Mesenteric fat pad (tissue), 1 donor: ENCODE measurements around the gene EPHB3. TPM values are rescaled to one million over a fixed set of nuclear protein-coding genes. Genes with fewer than 3 reads are reported as not detected.
"Not testable (repeated sequence)": the region's sequence is repeated elsewhere in the genome, so short reads cannot be mapped to it uniquely, and the experiment has no call there.

Experiments used
- DNase-seq: peaks from one replicate; pipeline ENCODE4 v3.0.0-alpha.2; 2020; ENCODE audit warnings: low spot score
- total RNA-seq: library from RNA; stranded (reverse); fragmentation: NEBNext Ultra II Directional; extraction: Animal tissue kit (Norgen Biotek cat#: 25700); gene quantifications from one replicate; pipeline ENCODE4 v1.2.1, GENCODE V29; 2021
- donor health status: DM: yes; HTN: yes; CAD: no.

The EPHB3 gene
- total RNA-seq, 1 donor from 2014 or later, result 1.6 TPM

DNA sequence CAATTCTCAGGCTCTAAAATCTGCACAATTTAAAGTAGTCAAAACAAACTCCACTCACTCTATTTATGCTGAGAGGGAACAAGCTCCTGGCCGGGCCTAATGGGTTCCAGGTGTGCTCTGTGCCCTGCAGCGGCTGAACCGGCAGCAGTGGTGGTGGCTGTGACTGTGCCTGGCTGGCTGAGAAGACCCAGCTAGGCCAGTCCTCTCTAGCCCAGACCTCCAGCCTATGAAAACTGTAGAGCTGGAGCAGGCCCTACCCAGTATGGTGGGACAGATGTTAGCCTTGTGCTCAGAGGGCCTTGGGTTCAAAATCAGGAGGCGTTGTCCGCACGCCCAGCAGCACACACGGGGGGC lies 37.0 kb downstream of the EPHB3 start:
- DNase-seq, result no peak

DNA sequence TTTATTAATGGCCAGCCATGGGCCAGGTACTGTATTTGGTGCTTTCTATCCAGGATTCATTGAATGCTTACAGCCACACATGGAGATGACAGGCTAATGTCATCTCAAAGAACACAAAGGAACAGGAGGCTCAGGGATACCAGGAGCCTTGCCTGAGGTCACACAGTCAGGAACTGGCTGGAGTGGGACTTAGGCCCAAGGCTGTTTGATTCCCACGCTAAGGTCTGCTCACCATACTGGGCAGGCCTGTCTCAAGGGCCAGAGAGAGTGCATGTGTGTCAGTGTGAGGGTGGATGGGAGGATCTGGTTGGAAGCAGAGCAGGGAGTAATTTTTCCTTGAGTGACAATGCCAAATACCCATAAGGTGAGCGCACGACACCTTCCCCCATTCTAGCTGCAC lies 37.6 kb downstream of the EPHB3 start:
- DNase-seq, result no peak

DNA sequence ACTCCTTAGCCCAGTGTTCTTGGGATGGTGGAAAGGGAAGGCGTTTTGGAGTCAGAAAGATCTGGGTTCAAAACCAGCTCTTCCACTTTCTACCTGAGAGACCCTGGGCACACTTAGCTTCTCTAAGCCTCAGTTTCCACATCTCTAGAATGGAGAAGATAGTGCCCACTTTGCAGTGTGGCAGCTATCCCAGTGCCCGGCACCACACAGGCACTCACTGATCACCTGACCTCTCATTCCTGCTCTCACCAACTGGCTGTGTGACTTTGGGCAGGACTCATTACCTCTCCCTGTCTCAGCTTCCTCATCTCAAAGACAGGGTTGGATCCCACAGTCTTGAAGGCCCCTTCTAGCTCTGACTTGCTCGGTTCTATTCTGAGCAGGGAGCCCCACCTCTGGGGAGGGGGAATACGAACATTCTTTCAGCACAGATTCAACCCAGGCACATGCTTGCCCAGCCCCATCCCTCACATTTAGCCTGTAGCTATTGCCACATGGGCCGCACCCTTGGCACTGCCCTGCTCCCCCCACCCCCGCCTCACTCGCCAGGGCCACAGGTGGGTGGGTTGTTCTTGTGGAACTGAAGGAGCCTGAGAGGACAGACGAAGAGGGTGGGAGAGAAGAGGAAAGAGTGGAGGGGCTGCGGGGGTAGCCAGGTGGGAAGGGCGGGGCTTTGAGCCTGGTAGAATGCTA lies 39.2 kb downstream of the EPHB3 start:
- no peak for DNase-seq

DNA sequence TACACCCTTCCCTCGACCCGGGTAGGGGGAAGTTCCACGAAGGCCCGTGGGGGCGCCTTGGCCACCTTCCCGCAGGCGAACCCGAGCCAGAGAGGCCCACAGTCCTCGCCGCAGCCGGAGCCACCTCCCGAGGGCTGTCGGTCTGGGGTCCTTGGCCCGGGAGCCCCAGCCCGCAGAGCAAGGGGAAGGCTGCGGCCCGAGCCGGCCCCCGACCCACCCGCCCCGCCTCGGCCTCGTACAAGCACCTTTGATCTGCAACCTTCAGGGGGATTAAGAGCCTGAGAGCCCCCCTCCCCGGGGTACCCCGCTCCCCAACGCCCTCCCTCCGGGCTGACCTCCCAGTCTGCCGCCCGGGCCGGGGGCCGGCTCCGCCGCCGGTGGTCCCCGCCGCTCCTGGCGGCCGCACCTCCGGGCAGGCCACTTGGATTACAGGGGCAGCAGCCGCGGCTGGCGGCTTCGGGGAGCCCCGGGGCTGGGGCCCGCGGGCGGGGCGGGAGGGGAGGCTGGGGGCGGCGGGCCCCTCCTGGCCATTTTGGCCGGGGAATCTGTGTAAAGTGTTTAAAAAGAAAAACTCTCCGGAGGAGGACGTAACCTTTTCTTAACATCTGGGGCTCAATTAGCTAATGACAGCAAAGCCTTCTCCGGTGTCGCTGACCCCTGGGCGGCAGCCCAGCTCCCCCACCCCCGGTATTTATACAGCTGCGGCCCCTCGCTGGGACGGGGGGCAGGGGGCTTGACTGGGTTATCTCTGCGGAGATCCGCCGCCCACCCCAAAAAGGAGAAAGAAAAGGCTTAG lies 40.2 kb downstream of the EPHB3 start:
- DNase-seq, result no peak

DNA sequence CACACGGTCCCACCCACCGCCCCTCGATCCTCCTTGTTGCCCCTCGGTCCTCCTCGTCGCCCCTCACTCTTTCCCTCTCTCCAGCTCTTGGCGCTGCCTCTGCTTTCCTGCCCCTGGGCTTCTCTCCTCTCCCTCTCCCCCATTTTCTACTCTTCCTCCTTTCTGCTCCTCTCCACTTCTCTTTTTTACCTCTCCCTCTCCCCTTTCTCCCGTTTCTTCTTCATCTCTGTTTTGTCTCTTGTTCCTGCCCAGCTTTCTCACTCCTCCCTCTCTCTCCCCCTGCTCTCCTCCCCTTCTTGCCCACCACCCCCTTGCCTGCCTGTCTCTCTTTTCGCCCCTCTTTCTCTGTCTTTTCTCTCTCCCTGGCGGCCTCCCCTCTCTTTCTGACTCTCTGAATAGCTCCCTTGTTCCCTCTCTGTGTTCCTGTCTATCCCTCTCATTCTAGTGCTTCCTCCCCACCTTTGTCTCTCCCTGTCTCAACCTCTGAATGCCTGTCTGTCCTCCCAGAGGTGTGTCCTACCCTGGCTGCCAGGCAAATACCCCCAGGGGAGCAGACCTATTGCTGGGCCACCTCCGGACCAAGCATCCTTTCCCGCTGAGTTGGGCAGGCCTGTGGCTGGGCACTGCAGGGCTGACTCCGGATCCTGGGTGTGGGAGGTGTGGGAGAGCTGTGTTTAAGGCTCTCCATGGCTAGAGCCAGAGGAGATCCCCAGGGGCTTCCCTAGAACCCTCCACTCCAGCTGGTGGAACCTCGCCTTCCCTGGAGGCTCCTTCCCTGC lies 41.0 kb downstream of the EPHB3 start:
- no peak for DNase-seq

DNA sequence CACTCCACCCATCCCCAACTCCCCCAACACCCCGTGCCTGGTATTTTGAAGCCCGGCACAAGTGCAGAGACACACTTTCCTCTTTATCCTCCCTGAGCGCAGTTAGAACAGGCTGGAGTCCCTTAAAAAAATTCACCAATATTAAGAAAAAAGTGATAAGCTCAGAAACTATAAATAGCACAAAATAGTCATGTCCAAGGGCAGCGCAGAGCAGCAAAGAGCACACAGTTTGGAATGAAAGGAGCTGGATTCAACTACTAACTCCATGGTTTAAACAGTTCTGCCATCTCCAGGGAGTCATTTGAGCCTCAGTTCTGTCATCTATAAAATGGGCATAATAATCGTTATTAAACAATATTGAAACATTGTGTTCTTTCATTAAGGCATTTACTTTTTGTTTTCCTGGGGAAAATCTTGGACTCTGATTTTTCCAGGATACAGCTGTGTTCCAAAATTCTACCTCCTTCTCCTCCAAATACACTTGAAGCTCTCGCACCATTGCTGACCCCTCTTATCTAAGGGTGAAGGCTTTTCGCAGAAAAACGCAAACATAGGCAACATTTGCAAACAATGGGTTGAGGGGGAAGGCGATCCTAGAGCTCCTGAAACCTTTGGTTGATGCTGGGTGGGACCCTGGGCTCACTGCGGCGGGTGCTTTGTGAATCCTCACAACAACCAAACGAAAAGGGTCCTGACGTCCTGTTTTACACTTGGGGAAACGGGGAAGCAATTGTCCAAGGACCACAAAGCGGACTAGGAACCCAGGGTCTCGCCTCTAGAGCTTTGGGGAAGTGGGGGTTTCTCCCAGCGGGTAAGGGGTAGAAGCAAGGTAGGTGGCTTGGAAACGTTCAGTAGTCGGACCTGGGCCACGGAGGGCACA lies 41.8 kb downstream of the EPHB3 start:
- no peak for DNase-seq

DNA sequence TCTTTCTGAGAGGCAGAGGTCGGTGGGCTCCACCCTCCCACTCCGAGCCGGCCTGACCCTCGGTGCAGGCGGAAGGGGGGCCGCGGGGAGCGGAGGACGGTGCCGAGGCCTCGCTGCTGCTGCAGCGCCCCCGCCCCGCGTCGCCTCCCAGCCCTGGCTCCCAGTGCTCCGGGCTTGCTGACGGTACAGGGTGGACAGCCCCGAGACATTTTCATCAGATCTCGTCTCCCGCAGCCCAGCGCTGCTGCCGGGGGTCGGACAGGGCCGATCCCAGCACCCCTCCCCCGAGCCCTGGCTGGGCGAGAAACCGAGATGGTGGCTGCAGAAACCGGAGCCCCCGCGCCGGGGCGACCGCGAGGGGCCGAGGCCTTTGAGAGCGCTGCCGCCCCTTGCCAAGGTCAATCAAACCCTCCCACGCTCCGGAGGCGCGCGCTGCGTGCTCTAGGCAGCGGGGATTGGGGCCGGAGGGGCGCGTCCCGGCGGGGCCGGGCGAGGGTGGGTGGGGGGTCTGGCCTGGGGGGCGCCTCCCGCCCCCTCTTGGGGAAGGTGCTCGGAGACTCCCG lies 42.5 kb downstream of the EPHB3 start:
- DNase-seq, result no peak

DNA sequence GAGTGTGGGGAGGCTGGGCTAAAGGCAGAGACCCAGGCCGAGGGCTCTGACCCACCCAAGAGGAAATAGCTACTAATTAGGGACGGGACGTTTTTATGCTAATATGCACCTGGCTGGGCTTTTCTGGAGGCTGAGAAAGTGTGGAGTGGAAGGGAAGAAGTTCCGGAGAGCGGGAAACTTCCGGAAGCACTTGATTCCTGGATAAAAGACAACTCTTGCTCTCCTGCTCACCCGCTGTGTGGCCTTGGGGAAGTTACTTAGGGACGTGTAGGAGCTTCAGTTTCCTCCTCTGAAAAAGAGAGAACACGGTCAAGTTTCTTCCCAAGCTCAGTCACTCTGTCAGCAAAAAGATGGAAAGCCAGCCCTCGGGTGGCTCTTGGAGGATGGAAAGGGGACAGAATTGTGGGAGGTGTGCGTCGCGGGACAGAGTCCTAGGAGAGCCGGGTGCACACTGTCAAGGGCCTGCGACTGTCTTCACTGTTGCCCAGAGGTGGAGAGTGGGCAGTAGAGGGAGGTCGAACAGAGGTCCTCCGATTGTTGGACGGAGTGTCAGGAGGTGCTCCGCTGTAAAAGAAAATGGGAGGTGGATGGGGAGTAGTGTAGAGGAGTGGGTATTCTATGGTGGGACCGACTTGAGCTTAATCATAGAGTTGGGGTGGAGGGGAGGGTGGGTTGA lies 43.2 kb downstream of the EPHB3 start:
- no peak for DNase-seq

DNA sequence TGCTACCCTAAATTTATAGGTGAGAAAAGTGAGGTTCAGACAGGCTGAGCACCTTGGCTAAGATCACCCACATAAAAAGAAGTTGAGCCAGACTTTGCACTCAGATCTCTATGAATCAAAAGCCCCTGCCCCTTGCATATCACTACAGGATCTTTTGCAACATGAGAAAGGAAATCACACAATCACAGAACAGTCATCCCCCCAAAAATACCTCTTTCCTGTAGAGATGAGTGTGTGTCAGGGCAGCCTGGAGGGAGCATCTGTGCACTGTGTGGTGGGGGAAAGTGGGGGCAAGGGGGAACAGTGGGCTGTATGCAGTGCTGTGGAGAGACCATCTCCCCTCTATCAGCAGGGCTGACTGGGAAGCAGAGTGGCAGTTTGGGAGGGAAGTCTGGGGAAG lies 46.6 kb downstream of the EPHB3 start:
- DNase-seq, result no peak

DNA sequence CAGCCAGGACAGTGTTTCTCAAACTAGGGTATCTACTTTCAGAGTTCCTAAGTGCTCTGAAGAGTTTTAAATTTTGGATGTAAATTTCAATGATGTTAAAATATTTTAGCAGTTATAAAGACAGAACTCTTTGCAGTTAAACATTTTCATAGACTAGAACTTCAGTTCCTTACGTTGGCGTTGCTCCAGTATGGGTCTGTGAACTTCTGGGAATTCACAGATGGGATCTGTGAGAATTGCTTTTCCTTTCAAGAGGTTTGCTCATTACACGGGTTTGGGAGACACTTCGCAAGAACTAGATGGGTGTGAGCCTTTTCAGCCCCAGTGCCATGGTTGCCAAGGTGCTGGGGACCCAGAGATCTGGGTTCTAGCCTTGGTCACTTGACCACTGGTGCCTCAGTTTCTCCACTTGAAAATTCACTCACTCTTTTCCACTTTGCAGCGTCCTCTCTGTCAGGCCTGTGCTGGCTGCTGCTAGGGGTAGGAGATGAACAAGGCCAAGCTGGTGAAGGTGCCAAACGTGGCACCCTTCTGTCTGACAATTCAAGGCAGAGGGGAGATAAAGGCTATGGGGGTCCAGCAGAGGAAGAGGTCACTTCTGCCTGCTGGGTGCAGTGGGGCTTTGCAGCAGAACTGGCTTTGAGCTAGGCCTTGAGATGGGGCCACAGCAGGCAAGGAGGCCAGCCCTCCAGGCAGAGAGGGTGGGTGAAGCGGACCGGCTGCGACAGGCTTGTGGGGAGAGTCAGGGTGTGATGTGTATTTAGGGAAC lies 48.1 kb downstream of the EPHB3 start:
- DNase-seq, result no peak

DNA sequence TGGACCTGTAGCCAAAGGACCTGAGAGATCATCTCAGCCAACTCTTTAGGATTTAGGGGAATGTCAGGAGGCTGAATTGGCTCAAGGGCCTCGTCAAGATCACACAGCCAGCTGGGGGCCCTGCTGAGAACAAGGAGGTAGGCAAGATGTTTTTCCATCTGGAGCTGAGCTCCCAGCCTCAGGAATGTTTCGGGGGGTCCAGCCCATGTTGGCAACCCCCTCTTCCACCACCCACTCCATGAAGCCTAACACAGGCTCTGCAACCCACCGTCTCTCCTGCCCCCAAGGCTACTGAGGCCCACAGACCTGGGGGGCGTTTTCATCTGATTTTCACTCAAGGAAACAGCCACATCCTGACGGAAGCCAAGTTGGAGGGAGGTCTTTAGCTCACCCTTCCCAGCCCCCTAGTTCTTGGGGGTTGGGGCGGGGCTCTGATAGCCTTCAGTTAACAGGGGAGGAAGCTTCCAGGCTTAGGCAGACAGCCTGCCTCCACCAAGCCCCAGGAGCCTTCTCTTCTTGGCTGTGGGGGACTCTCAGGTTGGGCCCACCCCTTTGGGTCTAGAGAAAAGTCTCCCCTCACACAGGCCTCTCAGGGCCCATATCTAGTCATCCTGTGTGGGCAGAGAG lies 48.8 kb downstream of the EPHB3 start:
- DNase-seq, result no peak

DNA sequence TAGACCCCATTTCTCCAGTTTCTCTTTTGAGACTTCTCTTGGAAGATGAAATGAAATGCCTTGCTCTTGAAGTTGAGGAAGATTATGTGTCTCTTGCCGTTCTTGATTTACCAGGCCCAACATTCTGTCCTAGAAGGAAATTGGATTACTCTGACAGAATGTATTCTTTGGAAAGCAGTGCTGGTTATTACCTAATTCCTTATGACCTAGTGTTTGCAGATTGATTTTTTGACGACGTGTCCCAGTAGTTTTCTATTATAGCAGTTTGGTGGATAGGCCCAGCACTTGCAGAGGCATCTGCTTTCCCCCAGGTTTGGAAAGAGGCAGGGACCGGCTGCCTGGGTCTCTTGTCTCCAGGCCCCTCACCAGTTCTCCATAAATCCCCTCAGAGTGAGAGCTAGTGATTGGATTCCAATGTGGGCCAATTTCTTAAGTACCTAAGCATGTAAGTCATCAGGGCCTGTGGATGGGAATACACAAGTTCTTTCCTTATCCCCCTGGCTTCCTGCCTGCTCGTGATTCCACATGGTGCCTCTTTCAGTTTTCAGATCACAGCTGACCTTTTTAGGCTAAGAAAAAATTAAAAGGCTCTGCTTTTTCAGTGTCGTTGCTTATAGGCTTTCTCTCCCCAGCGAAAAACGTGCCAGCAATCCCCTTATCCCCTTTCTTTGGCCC lies 50.2 kb downstream of the EPHB3 start:
- no peak for DNase-seq

DNA sequence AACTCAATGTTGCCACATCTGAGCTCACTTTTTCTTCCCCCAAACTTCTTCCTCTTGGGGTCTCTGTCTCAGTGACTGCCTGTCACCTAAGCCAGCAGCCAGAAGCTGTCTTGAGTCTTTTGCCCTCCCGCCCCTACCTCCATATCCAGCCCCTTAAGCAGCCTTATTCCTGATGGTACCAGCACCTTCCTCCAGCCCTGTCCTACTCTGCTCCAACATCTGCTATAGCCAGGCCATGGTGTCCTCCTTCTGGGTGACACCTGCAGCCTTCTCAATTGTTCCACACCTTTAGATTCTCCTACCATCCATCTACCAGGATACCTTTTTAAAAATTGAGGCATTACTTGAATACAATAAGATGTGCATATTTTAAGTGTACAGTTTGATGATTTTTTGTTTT lies 53.8 kb downstream of the EPHB3 start:
- no peak for DNase-seq

DNA sequence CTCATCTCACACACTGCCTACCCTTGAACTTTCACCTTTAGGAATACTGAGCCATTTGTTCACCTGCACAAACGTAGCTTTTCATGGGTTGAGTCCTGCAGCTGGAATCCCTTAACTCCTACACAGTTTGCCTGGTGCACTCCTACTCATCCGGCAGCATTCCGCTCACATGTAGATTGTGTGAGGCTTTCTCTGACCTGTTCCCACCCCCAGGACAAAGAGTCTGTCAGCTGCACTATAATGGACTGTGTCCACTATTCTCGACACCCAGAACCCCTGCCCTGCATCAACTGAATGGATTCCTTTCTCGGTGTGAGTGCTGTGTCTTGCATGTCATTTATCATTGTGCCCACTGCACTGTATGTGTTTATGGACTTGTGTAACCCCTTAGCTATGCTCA lies 54.9 kb downstream of the EPHB3 start:
- DNase-seq, result no peak

DNA sequence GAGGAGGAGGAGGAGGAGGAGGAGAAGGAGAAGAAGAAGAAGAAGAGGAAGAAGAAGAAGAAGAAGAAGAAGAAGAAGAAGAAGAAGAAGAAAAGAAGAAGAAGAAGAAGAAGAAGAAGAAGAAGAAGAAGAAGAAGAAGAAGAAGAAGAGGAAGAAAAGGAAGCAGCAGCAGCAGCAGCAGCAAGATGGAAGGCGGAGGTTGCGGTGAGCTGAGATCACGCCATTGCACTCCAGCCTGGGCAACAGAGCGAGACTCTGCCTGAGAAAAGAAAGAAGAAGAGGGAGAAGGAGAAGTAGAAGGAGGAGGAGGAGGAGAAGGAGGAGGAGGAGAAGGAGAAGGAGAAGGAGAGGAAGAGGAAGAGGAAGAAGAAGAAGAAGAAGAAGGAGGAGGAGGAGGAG lies 55.7 kb downstream of the EPHB3 start:
- not testable (repeated sequence) for DNase-seq

DNA sequence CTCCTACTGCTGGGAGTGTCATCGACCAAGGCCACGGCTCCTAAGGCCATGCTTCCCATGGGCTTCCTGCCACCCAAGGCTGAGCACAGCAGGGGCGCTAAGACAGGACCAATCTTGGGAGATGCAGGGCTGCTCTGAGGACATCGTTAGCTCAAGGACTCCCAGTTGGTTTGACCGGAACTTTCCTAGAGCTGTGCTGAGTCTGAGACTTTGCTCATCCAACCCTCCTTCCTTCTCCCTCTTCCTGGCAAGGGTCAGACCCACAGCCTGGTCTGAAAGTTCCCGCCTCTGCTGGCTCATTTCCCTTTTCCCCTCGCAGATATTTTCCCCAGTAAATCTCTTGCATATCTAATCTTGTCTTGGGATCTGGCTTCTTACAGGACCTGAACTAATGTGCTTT lies 57.2 kb downstream of the EPHB3 start:
- no peak for DNase-seq

DNA sequence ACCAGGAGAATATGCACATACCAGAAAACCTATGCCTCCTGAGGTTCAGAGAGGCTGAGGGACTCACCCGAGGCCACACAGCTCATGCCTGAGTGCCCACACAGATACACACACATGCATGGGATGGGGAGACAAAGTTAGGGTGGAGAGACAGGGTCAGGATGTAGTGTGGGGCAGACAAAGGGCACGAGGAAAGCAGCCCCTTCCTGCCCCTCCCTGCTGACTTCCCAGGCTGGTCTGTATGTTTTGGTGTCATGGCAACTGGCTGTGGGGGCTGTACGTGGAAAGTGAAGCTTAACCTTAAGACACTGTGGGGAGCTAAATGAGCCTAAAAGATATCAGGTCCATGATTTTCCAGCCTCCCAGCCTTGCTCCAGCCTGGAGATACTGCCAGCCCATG lies 57.8 kb downstream of the EPHB3 start:
- DNase-seq, result no peak

DNA sequence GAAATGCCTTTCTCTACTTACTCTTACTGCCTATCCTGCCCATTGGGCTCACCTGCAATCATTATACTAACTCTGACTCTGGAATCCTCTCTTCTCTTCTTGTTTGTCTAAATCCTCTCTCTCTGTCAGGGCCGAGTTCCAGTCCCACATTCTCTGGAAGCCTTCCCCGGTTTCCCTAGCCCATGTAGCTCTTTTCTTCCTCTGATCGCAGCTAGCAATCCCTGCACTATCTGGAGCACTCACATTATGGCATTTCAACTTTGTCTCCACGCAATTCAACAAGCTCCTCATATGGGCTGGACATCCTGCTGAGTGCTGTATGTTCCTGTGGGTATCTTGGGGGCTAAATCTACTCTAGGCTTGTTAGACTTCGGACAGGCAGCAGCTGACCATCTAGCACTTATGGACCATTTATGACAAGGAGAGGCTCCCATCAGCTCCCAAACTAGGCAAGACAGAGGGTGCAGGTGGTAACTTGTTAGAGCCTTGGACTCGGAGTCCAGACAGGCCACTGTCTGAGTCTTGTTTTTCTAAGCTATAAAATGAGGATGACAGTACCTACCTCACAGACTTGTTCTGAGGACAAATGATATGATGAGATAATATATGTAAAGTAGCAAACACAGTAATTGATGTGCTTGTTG lies 58.3 kb downstream of the EPHB3 start:
- DNase-seq, result no peak
